Keratinocyte (primary cell): Measurements from ENCODE around the gene OPTN. TPM values are rescaled to one million over a fixed set of nuclear protein-coding genes. Genes with fewer than 3 reads are reported as not detected.

Experiments used
- DNase-seq: peaks from one replicate; pipeline ENCODE4 v3.0.0-alpha.2; 2011; ENCODE audit warnings: low read depth, missing footprints, low spot score
- FAIRE-seq: peaks from 2 replicates; lab custom pipeline; 2011; peaks lifted over from hg19 to GRCh38; lab: Jason Lieb, UNC
- H2AFZ ChIP-seq: 2 replicates; pipeline ENCODE4 v1.6.0; 2012; ENCODE audit warnings: low read length, control low read depth, inconsistent platforms; ENCODE audit not compliant: control insufficient read depth
- H3K27ac ChIP-seq: 2 replicates; pipeline ENCODE4 v1.5.1; 2011; ENCODE audit warnings: low read length; ENCODE audit not compliant: control insufficient read depth, insufficient read depth
- H3K27me3 ChIP-seq: 3 replicates; pipeline ENCODE4 v1.6.0; 2011; ENCODE audit warnings: low read length; ENCODE audit not compliant: control insufficient read depth, insufficient read depth; ENCODE audit errors: extremely low read depth
- H3K36me3 ChIP-seq, 2 experiments: 2 replicates in 1 of 2; 3 replicates in 1 of 2; pipeline ENCODE4 v1.5.1; 2011; ENCODE audit warnings: low read length in 2 of 2, mild to moderate bottlenecking in 1 of 2; ENCODE audit not compliant: control insufficient read depth in 2 of 2, insufficient read depth in 2 of 2; ENCODE audit errors: extremely low read depth in 1 of 2
- H3K4me1 ChIP-seq: 3 replicates; pipeline ENCODE4 v1.5.1; 2011; ENCODE audit warnings: low read length; ENCODE audit not compliant: control insufficient read depth, insufficient read depth; ENCODE audit errors: extremely low read depth
- H3K4me2 ChIP-seq: 3 replicates; pipeline ENCODE4 v1.6.0; 2011; ENCODE audit warnings: low read depth, low read length; ENCODE audit not compliant: control insufficient read depth, insufficient read depth; ENCODE audit errors: extremely low read depth
- H3K4me3 ChIP-seq, 3 experiments: fragments of 200-600 bp in 1 of 3; sonication (generic) in 1 of 3; 2 replicates in 2 of 3; 3 replicates in 1 of 3; pipeline ENCODE4 v1.5.1; 2011 to 2016; ENCODE audit warnings: low read length in 3 of 3, mild to moderate bottlenecking in 3 of 3, control low read depth in 2 of 3, inconsistent platforms in 1 of 3, low read depth in 1 of 3, mixed read lengths in 1 of 3, mixed run types in 1 of 3, moderate library complexity in 1 of 3; ENCODE audit not compliant: control insufficient read depth in 2 of 3, insufficient read depth in 2 of 3; ENCODE audit errors: extremely low read depth in 1 of 3
- H3K79me2 ChIP-seq: 2 replicates; pipeline ENCODE4 v1.6.0; 2012; ENCODE audit warnings: low read length; ENCODE audit not compliant: control insufficient read depth, insufficient read depth
- H3K9ac ChIP-seq: 3 replicates; pipeline ENCODE4 v1.6.0; 2011; ENCODE audit warnings: low read length; ENCODE audit not compliant: control insufficient read depth, insufficient read depth; ENCODE audit errors: extremely low read depth
- H3K9me1 ChIP-seq: 3 replicates; pipeline ENCODE4 v1.6.0; 2011; ENCODE audit warnings: low read length; ENCODE audit not compliant: control insufficient read depth, insufficient read depth; ENCODE audit errors: extremely low read depth
- H3K9me3 ChIP-seq: 2 replicates; pipeline ENCODE4 v1.5.1; 2012; ENCODE audit warnings: low read depth, low read length; ENCODE audit not compliant: control insufficient read depth
- H4K20me1 ChIP-seq: 3 replicates; pipeline ENCODE4 v1.6.0; 2011; ENCODE audit warnings: low read length; ENCODE audit not compliant: control insufficient read depth, insufficient read depth; ENCODE audit errors: extremely low read depth
- EZH2 ChIP-seq: IDR thresholded peaks from one replicate; pipeline ENCODE4 v1.6.1; 2012; ENCODE audit warnings: inconsistent platforms, mild to moderate bottlenecking, low read length, moderate library complexity
- dilution Hi-C: fragments of 300-500 bp; cut with MboI; formaldehyde crosslinking; loops from one replicate; pipeline ENCODE4 v1.7.0; 2020; ENCODE audit warnings: low sequenced_read_pairs; ENCODE audit not compliant: extremely low pct_ligation_motif_present
- polyA plus RNA-seq, 5 experiments: library from polyadenylated mRNA; depleted of rRNA in 3 of 5; stranded (reverse) in 3 of 5; stranded (forward) in 1 of 5; unstranded in 1 of 5; fragments of >200 nt; gene quantifications; 1 replicate in 1 of 5; 2 replicates in 3 of 5; 3 replicates in 1 of 5; pipeline versions ENCODE4 v1.2.1 to v1.2.3, GENCODE V29; 2011 to 2012; ENCODE audit warnings: missing spikeins in 2 of 5, low read depth in 1 of 5, low replicate concordance in 1 of 5
- TF ChIP-seq, protein P1 (sequence below), 3 experiments: IDR thresholded peaks in 1 of 3; conservative IDR thresholded peaks in 1 of 3; optimal IDR thresholded peaks in 1 of 3; 2 replicates in 2 of 3; 3 replicates in 1 of 3; pipeline versions ENCODE3 to v1.5.1; 2011; ENCODE audit warnings: low read length in 3 of 3, mild to moderate bottlenecking in 3 of 3, moderate library complexity in 2 of 3, control low read depth in 1 of 3, inconsistent platforms in 1 of 3; ENCODE audit not compliant: insufficient read depth in 2 of 3; ENCODE audit errors: extremely low read depth in 1 of 3

Gene OPTN
- polyA plus RNA-seq, 1 donor (not counting 4 experiments of a cell fraction or from before 2014, with no cell fraction given): 71.9 TPM

DNA sequence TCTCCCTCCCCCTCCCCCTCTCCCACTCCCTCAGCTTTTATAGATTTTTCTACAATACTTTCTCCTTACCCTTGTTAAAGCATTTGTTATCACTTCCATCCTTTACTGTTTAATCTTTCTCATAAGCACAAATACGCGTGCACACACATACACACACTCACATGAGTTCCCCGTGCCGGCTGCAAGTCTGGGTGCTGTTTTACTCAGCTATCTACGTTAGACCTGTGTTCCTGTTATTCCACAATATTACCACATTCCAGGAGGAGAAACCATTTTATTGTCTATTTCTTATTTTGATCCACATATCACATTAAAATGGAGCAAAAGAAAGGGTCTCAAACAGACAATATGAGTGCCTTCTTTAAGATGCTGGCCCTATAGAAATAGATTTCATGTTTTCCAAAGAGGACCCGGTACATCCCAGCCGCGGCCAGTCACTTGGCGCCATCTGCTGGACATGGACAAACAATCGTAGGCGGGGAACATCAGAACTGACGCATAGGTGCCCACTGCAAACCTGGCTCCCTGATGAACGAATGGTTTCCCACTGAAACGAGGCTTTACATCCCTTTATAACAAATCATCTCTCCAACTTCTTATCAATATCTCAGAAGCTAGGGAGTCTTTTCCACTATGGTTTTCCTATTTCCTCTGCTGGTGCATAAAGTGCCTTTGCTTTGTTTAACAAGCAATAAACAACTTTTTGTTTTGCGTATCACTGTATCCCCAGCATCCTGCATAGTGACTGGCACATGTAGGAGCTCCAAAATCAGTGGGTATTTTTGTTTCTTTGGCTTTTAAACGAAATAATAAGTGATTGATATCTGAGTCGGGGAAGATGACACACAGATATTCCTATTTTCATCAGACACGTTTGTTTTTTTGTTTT lies 25.2 kb upstream of the OPTN start:
- dilution Hi-C loops: loop anchor here (10.0 kb wide), 1 partner anchor 90 kb away; no protein-coding TSS in a partner anchor
- Histone ChIP-seq H3K79me2 (no peaks in the 10 kb centered on the region), H3K4me3 (no peak overlapping the region), H4K20me1 (no peaks in the 10 kb centered on the region), H3K27ac (no peak overlapping the region), H3K4me1 (peaks cover 7% of the 10 kb centered on the region), H3K9me1 (no peaks in the 10 kb centered on the region), H3K4me2 (no peak overlapping the region), H3K36me3 (no peaks in the 10 kb centered on the region), H2AFZ (no peak overlapping the region), H3K9ac (no peak overlapping the region), H3K9me3 (peaks cover 3% of the 10 kb centered on the region), H3K27me3 (no peaks in the 10 kb centered on the region)
- DNase-seq (peak; percentile 19), FAIRE-seq (peak; percentile 41)
- TF ChIP-seq, protein P1, sequence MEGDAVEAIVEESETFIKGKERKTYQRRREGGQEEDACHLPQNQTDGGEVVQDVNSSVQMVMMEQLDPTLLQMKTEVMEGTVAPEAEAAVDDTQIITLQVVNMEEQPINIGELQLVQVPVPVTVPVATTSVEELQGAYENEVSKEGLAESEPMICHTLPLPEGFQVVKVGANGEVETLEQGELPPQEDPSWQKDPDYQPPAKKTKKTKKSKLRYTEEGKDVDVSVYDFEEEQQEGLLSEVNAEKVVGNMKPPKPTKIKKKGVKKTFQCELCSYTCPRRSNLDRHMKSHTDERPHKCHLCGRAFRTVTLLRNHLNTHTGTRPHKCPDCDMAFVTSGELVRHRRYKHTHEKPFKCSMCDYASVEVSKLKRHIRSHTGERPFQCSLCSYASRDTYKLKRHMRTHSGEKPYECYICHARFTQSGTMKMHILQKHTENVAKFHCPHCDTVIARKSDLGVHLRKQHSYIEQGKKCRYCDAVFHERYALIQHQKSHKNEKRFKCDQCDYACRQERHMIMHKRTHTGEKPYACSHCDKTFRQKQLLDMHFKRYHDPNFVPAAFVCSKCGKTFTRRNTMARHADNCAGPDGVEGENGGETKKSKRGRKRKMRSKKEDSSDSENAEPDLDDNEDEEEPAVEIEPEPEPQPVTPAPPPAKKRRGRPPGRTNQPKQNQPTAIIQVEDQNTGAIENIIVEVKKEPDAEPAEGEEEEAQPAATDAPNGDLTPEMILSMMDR (optimal IDR thresholded peaks at IDR 0.05 in 1 of 3, IDR thresholded peaks at IDR 0.05 in 1 of 3, conservative IDR thresholded peaks at IDR 0.05 in 1 of 3; ENCODE audit: extremely low read depth in 1 of 3, insufficient read depth in 2 of 3, low read length in 3 of 3): peak; percentile 85 to 94 (median 86)
- TF ChIP-seq EZH2: no peak

DNA sequence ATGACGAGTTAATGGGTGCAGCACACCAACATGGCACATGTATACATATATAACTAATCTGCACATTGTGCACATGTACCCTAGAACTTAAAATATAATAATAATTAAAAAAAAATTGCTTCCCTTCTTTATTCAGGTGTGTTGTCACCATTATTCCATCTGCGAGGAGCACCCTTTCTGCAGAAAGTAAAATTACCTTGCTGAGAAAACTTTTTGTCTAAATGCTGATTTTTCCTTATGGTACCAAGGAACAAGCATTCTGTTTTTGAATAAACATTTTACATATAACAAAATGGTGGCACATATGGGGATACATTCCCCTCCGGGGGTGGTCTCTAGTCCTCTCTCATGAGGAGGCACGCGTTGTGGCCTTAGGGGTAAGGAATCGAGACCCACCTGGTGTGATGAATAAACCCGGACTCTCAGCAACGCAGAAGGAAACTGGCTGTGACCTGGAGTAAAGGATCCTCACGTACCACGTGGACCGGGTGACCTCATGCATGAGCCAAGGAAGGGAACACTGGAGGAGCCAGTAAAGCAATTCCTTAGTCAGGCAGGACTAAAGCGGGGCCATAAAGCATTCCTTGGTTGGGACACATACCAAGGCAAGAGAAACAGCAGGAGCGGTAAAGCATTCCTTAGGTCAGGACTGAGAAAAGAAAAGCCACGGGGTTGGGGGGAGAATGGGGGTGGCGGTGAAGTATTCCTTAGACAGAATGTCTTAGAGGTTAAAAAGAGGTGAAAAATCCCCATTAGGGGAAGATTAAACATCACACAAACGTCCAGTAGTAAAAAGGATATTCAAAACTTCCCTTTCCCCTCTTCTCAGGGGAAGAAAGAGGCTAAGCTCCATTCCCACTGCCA lies 20.8 kb upstream of the OPTN start:
- H3K9me1 ChIP-seq: no peaks in the 10 kb centered on the region
- H3K79me2 ChIP-seq: no peaks in the 10 kb centered on the region
- DNase-seq: no peak
- no peak overlapping the region for H3K4me3 ChIP-seq
- no peak for FAIRE-seq
- no peak overlapping the region for H3K27ac ChIP-seq
- no peak overlapping the region for H3K9ac ChIP-seq
- H3K4me2 ChIP-seq: no peak overlapping the region
- TF ChIP-seq, protein P1 (optimal IDR thresholded peaks at IDR 0.05 in 1 of 3, IDR thresholded peaks at IDR 0.05 in 1 of 3, conservative IDR thresholded peaks at IDR 0.05 in 1 of 3; ENCODE audit: extremely low read depth in 1 of 3, insufficient read depth in 2 of 3, low read length in 3 of 3): no peak
- no peak for TF ChIP-seq EZH2
- dilution Hi-C loops: loop anchor here (10.0 kb wide), 1 partner anchor 94 kb away; no protein-coding TSS in a partner anchor
- no peak overlapping the region for H2AFZ ChIP-seq
- no peaks in the 10 kb centered on the region for H3K27me3 ChIP-seq
- peaks cover 7% of the 10 kb centered on the region for H3K4me1 ChIP-seq
- H4K20me1 ChIP-seq: no peaks in the 10 kb centered on the region
- H3K36me3 ChIP-seq: no peaks in the 10 kb centered on the region
- H3K9me3 ChIP-seq: peaks cover 6% of the 10 kb centered on the region
